HG03060 (cell line): Measurements from ENCODE around the gene TATDN3.
A peak's percentile ranks its signal among the peaks of the same experiment; 100 is the strongest.
"Not testable (repeated sequence)": the region's sequence is repeated elsewhere in the genome, so short reads cannot be mapped to it uniquely, and the experiment has no call there.

Source experiments
- ATAC-seq: cut with Tn5 transposase; IDR thresholded peaks from one replicate; pipeline ENCODE4 v1.9.1; 2021; ENCODE audit warnings: low read depth, moderate number of reproducible peaks; ENCODE audit not compliant: unreplicated experiment

The TATDN3 gene

DNA sequence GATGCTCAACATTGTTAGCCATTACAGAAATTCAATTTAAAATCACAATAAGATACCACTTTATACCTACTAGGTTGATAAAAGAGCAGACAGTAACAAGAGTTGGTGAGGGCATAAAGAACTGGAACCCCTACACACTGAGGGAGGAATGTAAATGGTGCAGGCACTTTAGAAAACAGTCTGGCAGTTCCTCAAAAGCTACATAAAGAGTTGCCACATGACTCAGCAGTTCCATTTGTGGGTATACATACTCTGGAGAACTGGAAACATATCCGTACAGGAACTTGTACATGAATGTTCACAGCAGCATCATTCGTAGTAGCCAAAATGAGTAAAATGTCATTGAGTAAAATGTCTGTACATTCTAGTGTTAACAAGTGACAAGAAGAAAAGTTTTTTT, 17.1 kb upstream of the TATDN3 start:
- no peak for ATAC-seq

DNA sequence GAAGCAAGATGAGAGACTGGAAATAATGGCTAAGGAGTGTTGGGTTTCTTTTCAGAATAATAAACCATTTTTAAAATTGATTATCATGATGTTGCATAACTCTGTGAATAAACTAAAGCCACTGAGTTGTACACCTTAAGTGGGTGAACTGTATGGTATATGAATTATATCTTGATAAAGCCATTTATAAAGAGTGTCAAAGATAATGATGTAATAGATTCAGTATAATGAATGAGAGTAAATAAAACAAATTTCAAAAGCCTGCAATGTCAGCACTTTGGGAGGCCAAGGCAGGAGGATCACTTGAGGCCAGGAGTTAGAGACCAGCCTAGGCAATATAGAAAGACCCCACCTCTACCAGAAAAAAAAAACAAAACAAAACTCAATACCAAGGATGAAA, 16.5 kb upstream of the TATDN3 start:
- no peak for ATAC-seq

DNA sequence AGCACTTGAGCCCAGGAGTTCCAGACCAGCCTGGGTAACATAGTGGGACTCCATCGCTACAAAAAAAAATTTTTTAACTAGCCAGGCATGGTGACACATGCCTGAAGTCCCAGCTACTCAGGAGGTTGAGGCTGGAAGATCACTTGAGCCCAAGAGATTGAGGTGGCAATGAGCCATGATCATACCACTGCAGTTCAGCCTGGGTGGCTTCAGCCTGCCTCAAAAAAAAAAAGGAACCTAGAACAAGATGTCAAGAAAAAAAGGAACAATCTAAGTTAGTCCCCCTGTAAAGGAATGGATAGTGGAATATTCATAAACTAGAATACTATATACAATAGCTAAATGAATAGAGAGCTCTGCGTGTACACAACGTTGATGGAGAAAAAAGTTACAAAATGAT, 14.5 kb upstream of the TATDN3 start:
- no peak for ATAC-seq

DNA sequence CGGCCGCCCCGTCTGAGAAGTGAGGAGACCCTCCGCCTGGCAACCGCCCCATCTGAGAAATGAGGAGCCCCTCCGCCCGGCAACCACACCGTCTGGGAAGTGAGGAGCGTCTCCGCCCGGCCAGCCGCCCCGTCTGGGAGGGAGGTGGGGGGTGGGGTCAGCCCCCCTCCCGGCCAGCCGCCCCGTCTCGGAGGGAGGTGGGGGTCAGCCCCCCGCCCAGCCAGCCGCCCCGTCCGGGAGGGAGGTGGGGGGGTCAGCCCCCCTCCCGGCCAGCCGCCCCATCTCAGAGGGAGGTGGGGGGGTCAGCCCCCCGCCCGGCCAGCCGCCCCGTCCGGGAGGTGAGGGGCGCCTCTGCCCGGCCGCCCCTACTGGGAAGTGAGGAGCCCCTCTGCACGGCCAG, 12.6 kb upstream of the TATDN3 start:
- ATAC-seq, result not testable (repeated sequence)

DNA sequence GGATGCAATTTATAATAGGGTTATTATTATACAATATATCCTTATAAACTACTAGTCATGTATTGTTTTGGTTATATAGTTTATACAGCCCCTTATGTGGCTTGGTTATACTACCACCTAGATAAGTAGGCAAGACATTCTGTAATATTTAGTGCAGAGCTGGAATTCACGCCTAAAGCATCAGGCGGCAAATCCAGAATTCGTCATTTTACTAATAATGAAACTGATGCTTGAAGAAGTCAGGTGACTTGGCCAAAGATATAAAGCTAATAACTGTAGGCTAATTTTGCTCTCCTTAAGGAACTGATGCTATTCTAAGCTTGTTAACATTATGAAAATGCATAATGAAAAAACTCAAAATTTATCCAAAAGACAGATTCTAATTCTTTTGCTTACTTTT, 10.9 kb upstream of the TATDN3 start:
- no peak for ATAC-seq

DNA sequence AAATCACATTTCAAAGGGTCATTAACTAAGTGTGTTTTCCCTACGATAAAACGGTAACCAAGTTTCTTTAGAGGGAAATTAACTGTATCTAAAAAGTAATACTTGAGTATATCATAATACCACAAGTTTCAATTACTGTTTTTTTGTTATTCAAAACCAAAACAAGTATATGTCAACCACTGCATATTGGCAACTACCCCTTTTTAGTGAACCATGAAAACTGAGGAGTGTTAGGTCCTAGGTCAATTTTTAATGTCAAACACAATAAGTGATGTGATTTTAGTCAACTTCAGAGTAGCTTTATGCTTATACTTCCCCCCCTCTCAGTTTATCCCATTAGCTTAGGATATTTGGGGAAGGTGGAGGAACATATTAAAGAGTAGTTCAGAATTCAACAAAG, 10.5 kb upstream of the TATDN3 start:
- ATAC-seq, result no peak

DNA sequence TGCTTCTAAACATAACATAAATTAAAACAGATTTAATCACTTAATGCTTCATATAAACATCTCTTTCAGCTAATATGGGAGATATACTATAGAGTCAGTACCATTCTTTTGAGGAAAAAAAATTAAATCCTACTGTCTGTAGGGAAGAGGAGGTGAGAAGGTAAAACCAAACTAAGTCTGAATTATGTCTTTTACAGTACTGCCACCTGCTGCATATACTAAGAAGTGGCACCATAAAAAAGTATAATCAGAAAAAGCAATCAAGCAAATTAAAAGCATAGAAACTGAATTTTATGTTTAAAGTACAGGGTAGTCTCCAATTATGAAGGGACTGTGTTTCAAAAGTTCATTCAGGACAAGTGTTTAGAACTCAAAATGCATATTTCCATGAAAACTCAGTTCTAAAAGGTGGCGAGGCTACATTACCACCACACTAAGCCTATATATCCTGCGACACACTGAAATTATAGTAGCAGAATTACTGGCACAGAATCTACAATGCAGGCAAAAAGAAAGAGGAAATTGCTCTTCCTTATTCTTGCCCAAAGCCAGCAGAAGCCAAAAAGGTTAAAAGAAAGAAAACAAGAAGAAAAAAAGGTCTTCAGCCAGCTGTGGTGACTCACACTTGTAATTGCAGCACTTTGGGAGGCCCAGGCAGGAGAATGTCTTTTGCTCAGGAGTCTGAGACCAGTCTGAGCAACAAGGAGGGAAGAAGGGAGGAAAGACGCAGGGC, 9.1 kb upstream of the TATDN3 start:
- no peak for ATAC-seq

DNA sequence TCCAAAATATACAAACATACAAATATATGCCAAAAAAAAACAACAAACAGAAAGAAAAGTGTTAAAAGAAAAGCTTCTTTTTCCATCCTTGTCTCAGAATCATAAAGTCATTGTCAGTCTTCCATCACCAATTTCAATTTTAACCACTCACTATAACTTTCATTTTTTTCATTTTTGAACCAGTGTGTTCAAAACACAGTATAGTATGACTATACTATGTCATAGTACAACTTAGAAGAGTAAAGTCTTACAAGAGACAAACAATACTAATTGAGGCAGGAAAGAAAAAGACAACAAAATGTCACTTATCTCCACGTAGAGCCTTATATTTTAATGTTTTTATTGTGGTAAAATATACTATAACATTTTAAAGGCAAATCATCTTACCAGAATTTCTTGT, 7.7 kb upstream of the TATDN3 start:
- ATAC-seq, result no peak

DNA sequence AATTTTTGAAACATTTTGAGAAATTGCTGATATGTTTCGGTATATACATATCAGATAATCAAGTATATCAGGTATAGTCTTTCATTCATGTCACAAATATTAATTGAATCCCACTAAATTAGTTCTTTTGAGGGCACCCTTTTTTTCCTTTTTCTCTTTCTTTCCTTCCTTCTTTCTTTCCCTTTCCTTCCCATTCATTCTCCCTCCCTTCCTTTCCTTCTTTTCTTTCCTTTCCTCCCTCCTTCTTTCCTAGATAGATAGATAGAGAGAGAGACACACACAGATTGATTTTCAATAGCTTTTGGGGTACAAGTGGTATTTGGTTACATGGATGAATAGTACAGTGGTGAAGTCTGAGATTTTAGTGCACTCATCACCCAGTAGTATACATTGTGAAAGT, 5.8 kb upstream of the TATDN3 start:
- ATAC-seq, result no peak

DNA sequence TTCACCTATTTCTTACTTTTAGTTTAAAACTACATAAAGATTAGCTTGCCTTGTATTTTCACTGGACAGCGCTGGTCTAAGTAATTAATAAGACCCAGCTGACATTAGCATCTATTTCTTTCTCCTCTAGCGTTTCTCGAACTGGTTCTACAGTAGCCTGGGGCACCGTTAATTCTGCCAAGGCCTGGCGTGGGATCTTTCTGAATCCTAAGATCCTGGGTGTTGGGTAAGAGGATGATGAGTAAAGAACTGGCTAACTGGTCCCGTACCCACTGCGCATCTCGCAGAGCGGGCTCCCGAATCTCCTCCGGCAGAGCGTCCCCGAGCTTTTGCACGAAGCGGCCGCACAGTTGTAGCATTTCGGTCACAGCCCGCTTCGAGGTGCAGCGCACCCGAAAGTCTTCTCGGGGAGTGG, 426 bp upstream of the TATDN3 start:
- peak; percentile 18 for ATAC-seq

DNA sequence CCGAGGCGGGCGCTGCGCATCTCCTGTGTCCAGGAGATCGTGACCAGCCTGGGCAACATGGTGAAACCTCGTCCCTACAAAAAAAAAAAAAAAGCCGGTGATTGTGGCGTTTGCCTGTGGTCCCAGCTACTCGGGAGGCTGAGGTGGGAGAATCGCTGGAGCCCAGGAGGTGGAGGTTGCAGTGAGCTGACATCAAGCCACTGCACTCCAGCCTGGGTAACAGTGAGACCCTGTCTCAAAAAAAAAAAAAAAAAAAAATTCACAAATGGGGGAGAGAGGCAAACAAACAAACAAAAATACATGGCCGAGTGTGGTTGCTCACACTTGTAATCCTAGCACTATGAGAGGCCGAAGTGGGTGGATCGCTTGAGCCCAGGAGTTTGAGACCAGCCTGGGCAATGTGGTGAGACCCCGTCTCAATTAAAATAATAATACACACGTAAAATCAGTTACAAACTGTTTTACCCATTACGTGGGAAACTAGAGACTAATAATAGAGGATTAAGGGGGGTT, 758 bp downstream of the TATDN3 start:
- no peak for ATAC-seq

DNA sequence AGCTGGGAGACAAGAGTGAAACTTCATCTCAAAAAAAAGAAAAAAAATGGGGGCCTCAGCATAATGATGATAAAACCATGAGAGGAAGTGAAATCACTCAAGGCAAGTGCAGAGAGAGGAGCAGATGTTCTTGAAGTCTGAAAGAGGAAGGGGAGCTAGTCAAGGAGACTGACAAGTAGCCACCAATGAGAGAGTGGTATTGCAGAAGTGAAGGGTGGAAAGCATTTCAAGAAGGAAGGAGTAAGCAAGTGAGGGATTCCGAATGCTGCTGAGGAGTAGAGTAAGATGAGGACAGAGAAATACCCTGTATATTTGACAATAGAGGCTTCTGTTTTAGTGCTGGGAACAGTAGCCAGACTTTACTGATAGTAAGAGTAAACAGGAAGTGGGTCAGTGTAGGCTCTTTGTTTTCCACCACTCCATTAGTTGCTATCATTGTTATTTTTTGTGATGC, 2.9 kb downstream of the TATDN3 start:
- ATAC-seq, result peak; percentile 77

DNA sequence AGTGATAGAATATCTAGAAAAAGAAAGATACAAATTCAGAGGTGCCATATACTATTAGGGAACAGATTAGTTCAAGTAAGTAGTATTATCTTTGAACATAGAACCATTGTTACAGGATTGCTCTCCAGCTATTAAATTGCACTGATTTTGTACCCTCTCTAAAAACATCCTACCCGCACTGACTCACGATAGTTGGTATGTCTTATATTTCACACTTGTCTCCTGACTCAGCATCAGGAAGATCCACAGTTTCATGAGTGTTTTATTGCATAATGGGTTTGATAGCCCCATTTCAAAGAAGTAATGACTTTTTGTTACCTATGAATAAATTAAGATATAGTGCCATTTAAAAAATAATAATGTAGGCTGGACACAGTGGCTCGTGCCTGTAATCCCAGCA, 6.0 kb downstream of the TATDN3 start:
- ATAC-seq, result no peak

DNA sequence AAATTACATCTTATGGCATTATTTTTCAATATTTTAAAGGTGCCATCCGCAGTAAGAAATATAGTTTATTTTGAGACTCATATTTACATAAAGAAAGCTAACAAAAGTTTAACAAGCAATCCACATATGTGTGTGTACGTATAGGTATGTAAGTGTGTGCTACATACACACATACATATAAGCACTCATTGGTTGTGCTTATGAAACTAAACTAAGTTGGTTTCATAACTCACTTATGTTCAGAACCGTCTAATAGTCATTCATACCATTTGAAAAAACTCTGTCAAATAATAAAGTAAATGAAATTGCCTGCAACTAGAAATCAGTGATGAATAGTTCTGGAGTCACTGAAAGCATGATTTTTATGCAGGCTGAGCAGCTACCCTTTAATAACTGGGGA, 14.1 kb downstream of the TATDN3 start:
- ATAC-seq, result no peak

DNA sequence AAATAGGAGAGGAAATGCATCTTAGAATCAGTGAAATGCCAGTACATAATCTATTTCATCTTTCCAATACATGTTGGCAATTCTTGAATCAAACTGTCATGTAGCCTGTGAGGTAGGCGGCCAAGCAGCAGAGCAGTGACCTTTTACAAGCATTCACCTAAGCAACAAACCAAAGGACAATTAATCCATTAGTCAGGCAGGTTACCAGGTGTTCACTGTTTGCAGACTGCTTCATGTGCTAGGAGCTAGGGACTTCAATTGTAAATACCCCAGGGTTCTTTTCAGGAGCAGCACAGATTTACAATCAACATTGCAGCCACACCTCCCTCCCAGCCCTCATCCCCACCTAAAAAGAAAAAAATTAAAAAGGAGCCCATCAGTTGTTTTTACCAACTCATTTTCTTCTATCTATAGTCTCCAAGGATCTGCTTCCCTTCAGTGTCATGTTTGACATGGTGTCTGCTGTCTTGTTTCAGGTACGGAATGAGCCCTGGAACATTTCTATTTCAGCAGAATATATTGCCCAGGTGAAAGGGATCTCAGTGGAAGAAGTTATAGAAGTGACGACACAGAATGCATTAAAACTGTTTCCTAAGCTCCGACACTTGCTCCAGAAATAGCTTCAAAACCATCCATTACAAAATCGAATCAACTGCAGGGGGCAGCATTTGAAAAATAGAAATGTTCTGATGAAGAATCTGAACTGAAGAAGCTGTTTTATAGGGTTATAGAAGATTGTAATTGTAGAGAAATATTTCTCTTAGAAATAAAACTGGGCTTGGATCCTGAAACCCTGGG, 23.0 kb downstream of the TATDN3 start:
- ATAC-seq, result no peak

DNA sequence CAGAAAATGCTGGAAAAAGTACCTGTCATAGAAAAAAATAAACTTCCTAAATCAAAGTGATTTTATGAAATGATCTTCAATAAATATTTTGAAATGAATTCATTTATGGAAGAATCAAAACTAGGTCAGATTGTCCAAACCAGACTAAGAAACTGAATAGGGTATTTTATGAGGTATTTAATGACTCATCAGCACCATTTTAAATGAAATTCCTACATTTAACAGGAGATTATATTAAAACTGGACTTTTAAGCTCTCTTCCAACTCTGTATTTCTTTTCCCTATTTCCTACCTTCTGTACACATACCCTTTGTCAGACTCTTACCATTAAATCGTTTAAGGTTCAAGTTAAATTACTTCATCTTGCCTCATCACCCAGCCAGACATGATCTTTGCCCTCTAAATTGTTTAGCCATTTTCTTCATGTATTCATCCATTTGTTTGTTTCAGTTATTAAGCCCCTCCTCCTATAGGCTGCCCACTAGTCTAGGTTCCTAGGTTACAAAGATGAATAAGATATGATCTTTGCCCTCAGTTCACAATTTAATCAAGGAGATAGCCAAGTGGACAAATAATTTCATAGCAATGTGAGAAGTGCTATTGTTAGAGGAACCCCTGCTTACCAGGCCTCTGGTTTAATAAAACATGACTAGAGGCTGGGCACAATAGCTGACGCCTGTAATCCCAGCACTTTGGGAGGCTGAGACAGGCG, 25.0 kb downstream of the TATDN3 start:
- ATAC-seq, result no peak

DNA sequence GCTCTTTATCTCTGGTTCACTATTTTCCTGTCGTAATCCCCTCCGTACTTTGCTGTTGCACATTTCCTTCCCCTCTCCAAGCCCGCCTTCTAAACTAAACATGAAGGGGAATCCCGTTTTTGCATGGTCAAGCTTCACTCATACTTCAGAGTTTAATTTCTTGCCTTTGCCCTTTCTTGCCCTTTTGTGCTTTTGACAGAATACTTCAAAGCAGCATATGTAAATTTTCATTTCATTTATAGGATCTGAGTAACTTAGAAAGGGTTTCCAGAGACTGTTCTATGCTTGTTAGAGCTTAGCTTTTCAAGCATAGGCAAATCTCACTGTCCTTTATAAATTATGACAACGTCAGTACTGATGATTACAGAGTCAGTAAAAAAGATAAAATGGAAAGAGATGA, 28.0 kb downstream of the TATDN3 start:
- ATAC-seq, result peak; percentile 64

DNA sequence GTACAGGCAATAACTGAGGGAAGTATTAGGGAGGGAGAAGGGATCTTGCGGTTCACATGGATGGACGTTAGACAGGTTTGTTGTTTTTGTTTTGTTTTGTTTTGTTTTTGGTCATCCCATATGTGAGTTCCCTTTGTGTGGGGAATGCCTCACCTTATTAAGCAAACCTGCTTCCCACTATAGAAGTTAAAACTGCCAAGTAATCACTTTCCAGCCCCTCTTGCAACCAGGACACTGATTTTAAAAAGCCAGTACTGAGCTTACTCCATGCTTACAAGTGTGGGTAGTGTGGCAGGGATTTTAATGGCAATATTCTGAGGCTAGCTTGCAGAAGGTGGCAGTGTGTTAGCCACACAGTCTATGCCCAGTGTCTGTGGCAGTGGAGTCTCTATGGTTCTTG, 29.3 kb downstream of the TATDN3 start:
- no peak for ATAC-seq

DNA sequence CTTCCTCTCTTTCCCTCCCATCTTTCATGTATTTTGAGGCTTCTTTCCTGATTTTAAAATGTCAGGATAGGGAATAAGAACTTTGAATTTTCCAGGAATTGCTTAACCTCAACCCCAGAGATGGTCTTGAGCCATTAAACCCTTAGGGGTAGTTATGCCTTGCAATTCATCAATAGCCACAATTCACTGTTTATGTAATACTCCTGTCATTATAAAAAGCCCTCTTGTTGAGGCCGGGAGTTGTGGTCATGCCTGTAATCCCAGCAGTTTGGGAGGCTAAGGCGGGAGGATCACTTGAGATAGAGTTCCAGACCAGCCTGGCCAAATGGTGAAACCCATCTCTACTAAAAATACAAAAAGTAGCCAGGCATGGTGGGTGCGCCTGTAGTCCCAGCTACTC, 31.3 kb downstream of the TATDN3 start:
- ATAC-seq, result no peak

DNA sequence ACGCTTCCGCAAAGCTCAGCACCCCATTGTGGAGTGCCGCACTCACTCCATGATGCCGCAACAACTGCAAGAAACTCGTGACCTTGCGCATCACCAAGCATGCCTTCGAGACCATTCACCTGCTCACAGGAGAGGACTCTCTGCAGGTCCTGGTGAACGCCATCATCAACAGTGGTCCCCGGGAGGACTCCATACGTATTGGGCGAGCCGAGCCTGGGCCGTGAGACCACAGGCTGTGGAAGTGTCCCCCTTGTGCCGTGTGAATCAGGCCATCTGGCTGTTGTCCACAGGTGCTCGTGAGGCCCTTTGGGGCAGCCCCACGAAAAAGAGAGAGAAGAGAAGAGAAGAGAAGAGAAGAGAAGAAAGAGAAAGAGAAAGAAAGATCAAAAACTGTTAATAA, 32.5 kb downstream of the TATDN3 start:
- no peak for ATAC-seq

DNA sequence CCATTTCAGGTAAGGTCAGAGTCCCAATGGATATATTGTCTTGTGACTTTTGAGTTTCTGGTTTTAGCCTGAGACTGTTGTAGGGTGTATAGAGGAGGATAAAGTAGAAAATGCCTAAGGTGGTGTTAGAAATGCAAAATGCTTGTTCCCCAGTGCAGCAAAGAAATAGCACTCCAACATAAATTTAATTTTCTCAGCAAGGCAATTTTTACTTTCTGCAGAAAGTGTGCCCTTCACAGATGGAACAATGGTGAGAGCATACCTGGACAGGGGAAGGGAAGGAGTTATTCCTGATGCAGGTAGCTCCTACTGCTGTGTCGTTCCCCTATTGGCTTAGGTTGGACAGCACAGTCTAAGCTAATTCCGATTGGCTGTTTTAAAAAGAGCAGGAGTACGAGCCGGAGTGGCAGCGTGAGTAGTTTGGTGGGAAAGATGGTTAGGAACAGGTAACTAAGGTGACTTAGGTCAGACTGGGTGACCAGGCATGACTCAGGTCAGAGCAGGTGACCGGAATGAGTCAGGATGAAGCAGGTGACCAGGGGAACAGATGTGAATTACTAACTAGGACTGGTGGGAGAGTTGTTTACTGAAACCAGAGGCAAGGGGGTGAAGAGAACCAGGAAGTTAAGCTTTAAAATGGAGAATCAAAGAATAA, 34.2 kb downstream of the TATDN3 start:
- ATAC-seq, result no peak
